ENCODE data around the gene STRA8. TPM values are rescaled to one million over a fixed set of nuclear protein-coding genes. Genes with fewer than 3 reads are reported as not detected.
A peak's percentile ranks its signal among the peaks of the same experiment; 100 is the strongest.

The STRA8 gene
- total RNA-seq, 1 donor from 2014 or later, result not detected

- no peak overlapping the region for H3K4me3 ChIP-seq (ENCODE audit: low read depth, low read length)
- DNase-seq (ENCODE audit: low read depth), result no peak
- TF ChIP-seq CTCF (conservative IDR thresholded peaks at IDR 0.05; ENCODE audit: low read depth, low read length), result no peak
Measured at GRCh38 chr7:135272303-135272702, 38.7 kb downstream of the STRA8 start.

- no peak for DNase-seq (ENCODE audit: low read depth)
- no peak for TF ChIP-seq CTCF (conservative IDR thresholded peaks at IDR 0.05; ENCODE audit: low read depth, low read length)
- H3K4me3 ChIP-seq (ENCODE audit: low read depth, low read length), result no peak overlapping the region
Measured at GRCh38 chr7:135273581-135273980, 39.9 kb downstream of the STRA8 start.

- TF ChIP-seq CTCF (conservative IDR thresholded peaks at IDR 0.05; ENCODE audit: low read depth, low read length), result peak; percentile 83
- H3K4me3 ChIP-seq (ENCODE audit: low read depth, low read length), result no peak overlapping the region
- DNase-seq (ENCODE audit: low read depth), result no peak
Measured at GRCh38 chr7:135274495-135275268, 41.0 kb downstream of the STRA8 start.

GRCh38 chr7:135275971-135276580 is 42.4 kb downstream of the STRA8 start:
- no peak overlapping the region for H3K4me3 ChIP-seq (ENCODE audit: low read depth, low read length)
- no peak for TF ChIP-seq CTCF (conservative IDR thresholded peaks at IDR 0.05; ENCODE audit: low read depth, low read length)
- no peak for DNase-seq (ENCODE audit: low read depth)

- DNase-seq (ENCODE audit: low read depth), result no peak
- TF ChIP-seq CTCF (conservative IDR thresholded peaks at IDR 0.05; ENCODE audit: low read depth, low read length), result no peak
- no peak overlapping the region for H3K4me3 ChIP-seq (ENCODE audit: low read depth, low read length)
Measured at GRCh38 chr7:135277161-135277560, 43.5 kb downstream of the STRA8 start.

- peak; percentile 100 for TF ChIP-seq CTCF (conservative IDR thresholded peaks at IDR 0.05; ENCODE audit: low read depth, low read length)
- H3K4me3 ChIP-seq (ENCODE audit: low read depth, low read length), result no peak overlapping the region
Measured at GRCh38 chr7:135281363-135281949, 47.8 kb downstream of the STRA8 start.

More at GRCh38 chr7:135281363-135281949, 47.8 kb downstream of the STRA8 start:
- DNase-seq (ENCODE audit: low read depth), result peak; percentile 45
